Calu3 (cell line): Measurements from ENCODE around the gene SPATS2. TPM values are rescaled to one million over a fixed set of nuclear protein-coding genes. Genes with fewer than 3 reads are reported as not detected.

ENCODE experiments used
- BruUV-seq: library from RNA; stranded (reverse); fragments of 400-500 nt; replicated peaks from 2 replicates; lab custom pipeline; 2021; lab: Mats Ljungman, UMichigan
- CTCF ChIA-PET: fragments of 300-600 bp; sonication (Branson Sonifier 250); formaldehyde crosslinking; loops from one replicate; lab custom pipeline; 2022; ENCODE audit warnings: antibody characterized with exemption; lab: Charles Lee
- DNase-seq: peaks from one replicate; pipeline ENCODE4 v3.0.0; 2022
- H3K27ac Mint-ChIP-seq: one replicate; pipeline ENCODE4 v1.8.0; 2022; ENCODE audit warnings: mixed read lengths; ENCODE audit not compliant: unreplicated experiment
- H3K27me3 Mint-ChIP-seq: one replicate; pipeline ENCODE4 v1.8.0; 2022; ENCODE audit warnings: mixed read lengths; ENCODE audit not compliant: unreplicated experiment
- H3K36me3 Mint-ChIP-seq: one replicate; pipeline ENCODE4 v1.8.0; 2022; ENCODE audit warnings: mild to moderate bottlenecking, moderate library complexity, mixed read lengths; ENCODE audit not compliant: insufficient read depth, unreplicated experiment
- H3K4me1 Mint-ChIP-seq: one replicate; pipeline ENCODE4 v1.8.0; 2022; ENCODE audit warnings: mild to moderate bottlenecking, low read depth, mixed read lengths; ENCODE audit not compliant: unreplicated experiment
- H3K4me3 Mint-ChIP-seq: one replicate; pipeline ENCODE4 v1.8.0; 2022; ENCODE audit warnings: mild to moderate bottlenecking, low read depth, moderate library complexity, mixed read lengths; ENCODE audit not compliant: unreplicated experiment
- H3K9me3 Mint-ChIP-seq: one replicate; pipeline ENCODE4 v1.8.0; 2022; ENCODE audit warnings: low read depth, mixed read lengths; ENCODE audit not compliant: unreplicated experiment
- CTCF ChIP-seq: fragments of 200-600 bp; IDR thresholded peaks from one replicate; pipeline ENCODE4 v1.8.0; 2022; ENCODE audit warnings: antibody characterized with exemption; ENCODE audit not compliant: unreplicated experiment
- intact Hi-C: fragments of 100-400 bp; cut with micrococcal nuclease; formaldehyde crosslinking; loops from one replicate; pipeline ENCODE4 v1.10.0; 2022; ENCODE audit not compliant: unreplicated experiment
- total RNA-seq: library from RNA; stranded (reverse); gene quantifications from 2 replicates; pipeline ENCODE4 v1.2.3, GENCODE V29; 2022

The SPATS2 gene
- total RNA-seq, 1 experiment from 2014 or later: 23.2 TPM

GRCh38 chr12:49455501-49455900 lies 88.2 kb downstream of the SPATS2 start:
- H3K36me3 Mint-ChIP-seq: peaks cover 3% of the 10 kb centered on the region
- peaks cover 10% of the 10 kb centered on the region for H3K4me1 Mint-ChIP-seq
- no peak for DNase-seq
- H3K27me3 Mint-ChIP-seq: no peaks in the 10 kb centered on the region
- intact Hi-C loops: no loop called here
- no peak overlapping the region for H3K4me3 Mint-ChIP-seq
- CTCF ChIA-PET: no interaction called here
- no peak for TF ChIP-seq CTCF
- no peaks in the 10 kb centered on the region for H3K9me3 Mint-ChIP-seq
- H3K27ac Mint-ChIP-seq: no peak overlapping the region
- BruUV-seq: no TSS peak

GRCh38 chr12:49456131-49456679 lies 88.9 kb downstream of the SPATS2 start:
- TF ChIP-seq CTCF: no peak
- no peak for DNase-seq
- H3K27me3 Mint-ChIP-seq: no peaks in the 10 kb centered on the region
- no peak overlapping the region for H3K27ac Mint-ChIP-seq
- intact Hi-C loops: no loop called here
- no TSS peak for BruUV-seq
- H3K4me3 Mint-ChIP-seq: no peak overlapping the region
- CTCF ChIA-PET: interaction anchor here (0.5 to 1.2 kb wide), 2 partner anchors 16 to 48 kb away, joined by 4 to 6 read pairs; no protein-coding TSS in a partner anchor
- no peaks in the 10 kb centered on the region for H3K9me3 Mint-ChIP-seq
- peaks cover 10% of the 10 kb centered on the region for H3K4me1 Mint-ChIP-seq
- H3K36me3 Mint-ChIP-seq: no peaks in the 10 kb centered on the region

- Mint-ChIP-seq H3K36me3 (no peaks in the 10 kb centered on the region), H3K27ac (no peak overlapping the region), H3K4me1 (peaks cover 10% of the 10 kb centered on the region), H3K27me3 (no peaks in the 10 kb centered on the region), H3K4me3 (no peak overlapping the region), H3K9me3 (no peaks in the 10 kb centered on the region)
- DNase-seq: no peak
- intact Hi-C loops: no loop called here
- CTCF ChIA-PET: no interaction called here
- no TSS peak for BruUV-seq
- TF ChIP-seq CTCF: no peak
Observed at GRCh38 chr12:49458816-49459215, 91.6 kb downstream of the SPATS2 start.

GRCh38 chr12:49461221-49461620 lies 94.0 kb downstream of the SPATS2 start:
- no TSS peak for BruUV-seq
- no peaks in the 10 kb centered on the region for H3K9me3 Mint-ChIP-seq

More at GRCh38 chr12:49461221-49461620, 94.0 kb downstream of the SPATS2 start:
- intact Hi-C loops: no loop called here
- Mint-ChIP-seq H3K27me3 (no peaks in the 10 kb centered on the region), H3K4me3 (no peak overlapping the region), H3K36me3 (no peaks in the 10 kb centered on the region), H3K4me1 (peaks cover 3% of the 10 kb centered on the region), H3K27ac (no peak overlapping the region)
- CTCF ChIA-PET: no interaction called here
- no peak for TF ChIP-seq CTCF
- DNase-seq: no peak
